Ovary (tissue), 9 donors: ENCODE measurements around the gene CAPZB. TPM values are rescaled to one million over a fixed set of nuclear protein-coding genes. Genes with fewer than 3 reads are reported as not detected.

Experiments used
- DNase-seq, 5 donors: peaks; one replicate each; pipeline ENCODE4 v3.0.0-alpha.2; 2019 to 2020
- H3K27ac ChIP-seq, 2 donors: fragments of 200-600 bp; one replicate each; pipeline versions ENCODE4 v1.5.1 to v1.8.0; 2019 to 2022
- H3K27me3 ChIP-seq: fragments of 200-600 bp; one replicate; pipeline ENCODE4 v1.8.0; 2022
- H3K36me3 ChIP-seq: fragments of 200-600 bp; sonication (generic); one replicate; pipeline ENCODE4 v1.5.1; 2019
- H3K4me1 ChIP-seq: one replicate; pipeline ENCODE4 v1.8.1; 2013; ENCODE audit warnings: mild to moderate bottlenecking, moderate library complexity; ENCODE audit not compliant: insufficient read depth
- H3K4me3 ChIP-seq: fragments of 200-600 bp; sonication (generic); one replicate; pipeline ENCODE4 v1.5.1; 2017
- H3K9me3 ChIP-seq, 2 donors: fragments of 200-600 bp in 1 of 2; sonication (generic) in 1 of 2; one replicate each; pipeline versions ENCODE4 v1.5.1 to v1.8.1; 2013 to 2019; ENCODE audit warnings: mild to moderate bottlenecking in 1 of 2, moderate library complexity in 1 of 2
- CTCF ChIP-seq, 3 donors: fragments of 450-650 bp in 2 of 3; fragments of 200-600 bp in 1 of 3; IDR thresholded peaks; one replicate each; pipeline versions ENCODE4 v1.5.1 to v1.8.0; 2016 to 2022; ENCODE audit warnings: antibody characterized with exemption in 3 of 3, mild to moderate bottlenecking in 1 of 3
- EP300 ChIP-seq: sonication (generic); formaldehyde crosslinking; IDR thresholded peaks from one replicate; pipeline ENCODE4 v1.6.1; 2017; ENCODE audit warnings: antibody characterized with exemption
- POLR2A ChIP-seq: fragments of 450-650 bp; IDR thresholded peaks from one replicate; pipeline ENCODE4 v1.6.1; 2017; ENCODE audit warnings: antibody characterized with exemption, mild to moderate bottlenecking, moderate library complexity
- WGBS, 3 donors: extraction: QIAGEN DNeasy Blood & Tissue Kit in 1 of 3; methylation state at CpG; one replicate each; pipeline versions ENCODE4 v1.1.5 to v1.1.7; 2013 to 2017; 5-methylcytosine and 5-hydroxymethylcytosine counted together
- intact Hi-C, 4 donors: fragments of 100-400 bp; cut with DNase I; formaldehyde crosslinking; loops; one replicate each; pipeline versions ENCODE4 v1.11.0 to v1.15.1; 2022 to 2023
- polyA plus RNA-seq, 2 donors: library from polyadenylated mRNA; stranded (reverse); fragments of 200-250 nt in 1 of 2; fragments of 350-450 nt in 1 of 2; fragmentation: Illumina TruSeq in 1 of 2; extraction: RNeasy Lipid Tissue Mini Kit (QIAGEN cat#74804) in 1 of 2; gene quantifications; one replicate each; pipeline ENCODE4 v1.2.3, GENCODE V29; 2013 to 2014
- total RNA-seq, 7 donors: library from RNA; depleted of rRNA in 2 of 7; stranded (reverse); fragments of >200 nt in 2 of 7; fragmentation: NEBNext Ultra II Directional in 3 of 7; extraction: Animal tissue kit (Norgen Biotek cat#: 25700) in 3 of 7; gene quantifications; one replicate each; pipeline versions ENCODE4 v1.1.0 to v1.2.4, GENCODE V29; 2016 to 2023
- donor health status: DM: no; HTN: no; CAD: no; lungs with moderate emphysema.
- donor health status: DM: no; HTN: no; CAD: no.
- donor health status: Bipolar disorder and iron deficiency.
- donor health status: DM: yes; HTN: yes; CAD: no.
- donor health status: DM: no; HTN: no; CAD: no.
- donor health status: DM: yes; HTN: yes; CAD: no.

Gene CAPZB
- total and polyA plus RNA-seq, 9 donors = 85.0 to 391 (median 258) TPM

GRCh38 chr1:19437891-19438294 is 47.4 kb downstream of the CAPZB start:
- H3K9me3 ChIP-seq = no peaks in the 10 kb centered on the region
- peak overlapping the region; percentile 82 to 95 for H3K27ac ChIP-seq
- H3K27me3 ChIP-seq = no peaks in the 10 kb centered on the region
- no peak overlapping the region for H3K4me3 ChIP-seq
- WGBS, 3 donors = 1 to 6% (median 5%) methylated on average over 17 of the region's 17 CpGs
- DNase-seq = peak; percentile 90 to 94 (median 92)
- intact Hi-C loops = loop anchor here in 2 of 4 donors (5.0 to 10.0 kb wide), 2 partner anchors 47 to 49 kb away; partner anchors contain the start of gene CAPZB (in 2 of the 2)
- TF ChIP-seq EP300 (peak; percentile 75), CTCF (IDR thresholded peaks at IDR 0.05) (no peak), POLR2A (peak; percentile 41)
- peaks cover 54% of the 10 kb centered on the region for H3K4me1 ChIP-seq
- H3K36me3 ChIP-seq = no peaks in the 10 kb centered on the region

DNA sequence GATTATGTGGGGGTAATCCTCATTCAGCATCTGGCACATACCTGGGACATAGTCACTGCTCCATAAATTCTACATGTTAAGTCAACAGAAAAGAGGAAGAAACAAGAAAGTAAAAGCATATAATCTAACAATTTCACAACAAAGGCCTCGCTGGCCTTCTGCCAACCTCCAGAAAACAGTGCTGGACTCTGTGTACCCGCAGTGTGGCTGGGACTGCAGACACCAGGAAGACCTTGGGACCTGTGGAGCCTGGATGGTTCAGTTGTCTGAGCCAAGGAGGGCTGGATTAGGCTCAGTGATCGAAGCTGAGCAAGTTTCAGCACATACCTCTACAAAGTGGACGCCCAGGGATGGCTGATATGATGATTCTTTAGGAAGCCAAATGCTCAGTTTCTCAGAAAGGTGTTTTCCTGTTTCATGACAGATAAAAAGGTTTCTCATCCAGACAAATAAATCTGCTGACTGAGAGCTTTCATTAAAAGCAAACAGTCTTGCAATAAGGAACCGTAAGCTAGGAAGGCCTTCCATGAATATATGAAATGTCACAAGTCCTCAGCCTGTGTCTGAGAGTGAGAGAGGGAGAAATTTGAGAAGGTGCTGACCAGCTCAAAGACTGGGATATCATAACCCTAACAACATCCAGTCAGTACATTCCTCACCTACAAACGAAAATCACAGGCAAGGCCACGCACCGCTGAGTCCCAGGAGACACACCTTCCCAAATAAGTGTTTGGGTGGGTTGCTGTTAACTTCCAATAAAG is 48.4 kb downstream of the CAPZB start:
- no peaks in the 10 kb centered on the region for H3K36me3 ChIP-seq
- peak; percentile 72 to 91 (median 83) for DNase-seq
- H3K27ac ChIP-seq = peak overlapping the region; percentile 82 to 95
- no peaks in the 10 kb centered on the region for H3K9me3 ChIP-seq
- intact Hi-C loops = loop anchor here in 2 of 4 donors (5.0 to 10.0 kb wide), 2 partner anchors 48 to 50 kb away; partner anchors contain the start of gene CAPZB (in 2 of the 2)
- H3K4me1 ChIP-seq = peaks cover 57% of the 10 kb centered on the region
- no peaks in the 10 kb centered on the region for H3K27me3 ChIP-seq
- no peak for TF ChIP-seq POLR2A
- no peak for TF ChIP-seq CTCF (IDR thresholded peaks at IDR 0.05)
- TF ChIP-seq EP300 = no peak
- H3K4me3 ChIP-seq = no peak overlapping the region
- WGBS, 3 donors = 30 to 36% (median 34%) methylated on average over 8 of the region's 8 CpGs

GRCh38 chr1:19435851-19436455 is 49.4 kb downstream of the CAPZB start:
- Histone ChIP-seq H3K4me1 (peaks cover 54% of the 10 kb centered on the region), H3K27ac (peak overlapping the region; percentile 41 to 95), H3K27me3 (no peaks in the 10 kb centered on the region), H3K4me3 (no peak overlapping the region), H3K36me3 (no peaks in the 10 kb centered on the region), H3K9me3 (no peaks in the 10 kb centered on the region)
- intact Hi-C loops = loop anchor here in 2 of 4 donors (5.0 to 10.0 kb wide), 2 partner anchors 49 to 51 kb away; partner anchors contain the start of gene CAPZB (in 2 of the 2)
- WGBS, 3 donors = 49 to 64% (median 50%) methylated on average over 13 of the region's 13 CpGs
- DNase-seq = peak in 1 of 5 donors; percentile 51
- no peak for TF ChIP-seq EP300
- no peak for TF ChIP-seq CTCF (IDR thresholded peaks at IDR 0.05)
- no peak for TF ChIP-seq POLR2A

DNA sequence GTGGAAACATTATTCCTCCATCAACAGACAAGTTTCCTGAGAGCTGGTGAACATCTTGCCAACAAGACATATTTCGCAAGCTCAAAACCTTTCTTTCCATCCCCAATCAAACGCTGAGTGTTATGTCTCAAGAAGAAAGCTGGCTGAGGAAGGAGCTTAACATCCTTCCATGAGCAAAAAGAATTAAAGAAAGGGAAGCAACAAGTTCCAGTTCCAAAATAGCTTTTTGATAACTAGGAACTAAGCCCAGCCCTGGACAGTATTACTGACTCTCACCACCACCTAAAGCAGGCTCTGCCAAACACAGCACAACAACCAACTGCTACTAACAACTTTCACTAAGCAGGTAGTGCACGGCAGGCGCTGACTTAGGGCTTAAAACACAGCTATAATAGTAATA is 50.2 kb downstream of the CAPZB start:
- Histone ChIP-seq H3K27ac (peak overlapping the region; percentile 50 to 95), H3K27me3 (no peaks in the 10 kb centered on the region), H3K4me1 (peaks cover 53% of the 10 kb centered on the region), H3K4me3 (no peak overlapping the region), H3K9me3 (no peaks in the 10 kb centered on the region), H3K36me3 (no peaks in the 10 kb centered on the region)
- WGBS, 3 donors = 7 to 17% (median 9%) methylated on average over 4 of the region's 4 CpGs
- peak in 2 of 5 donors; percentile 53 for DNase-seq
- intact Hi-C loops = loop anchor here in 2 of 4 donors (5.0 to 10.0 kb wide), 2 partner anchors 50 to 52 kb away; partner anchors contain the start of gene CAPZB (in 2 of the 2)
- no peak for TF ChIP-seq POLR2A
- TF ChIP-seq CTCF (IDR thresholded peaks at IDR 0.05) = no peak
- no peak for TF ChIP-seq EP300
